ENCODE data around the gene TEX29. TPM values are rescaled to one million over a fixed set of nuclear protein-coding genes. Genes with fewer than 3 reads are reported as not detected.

The TEX29 gene
- total and polyA plus RNA-seq, 3 donors from 2014 or later: 10.4 to 48.9 (median 15.8) TPM

DNA sequence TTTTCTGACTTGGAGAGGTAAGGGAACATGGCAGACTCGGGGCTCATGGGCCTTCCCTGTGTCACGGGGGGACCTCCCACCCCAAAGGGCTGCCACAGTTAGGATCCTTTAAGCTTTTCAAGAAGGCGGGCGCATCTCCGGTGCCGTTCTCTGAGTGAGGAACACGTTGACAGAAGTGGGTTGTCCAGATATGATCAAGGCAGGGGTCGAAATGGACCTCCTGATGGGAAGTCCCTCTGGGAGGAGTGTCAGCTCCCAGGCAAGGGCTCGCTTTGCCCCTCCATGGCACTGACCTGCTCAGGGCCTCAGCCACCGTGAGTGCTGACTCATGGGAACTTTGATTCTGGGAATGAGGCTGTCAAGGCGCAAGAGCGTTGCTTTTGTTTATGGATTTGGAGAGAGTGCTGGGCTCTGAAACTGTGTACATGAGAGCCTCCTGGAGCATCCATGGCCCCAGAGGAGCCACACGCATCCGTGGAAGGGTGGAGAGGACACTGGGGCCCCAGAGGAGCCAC is 6.5 kb upstream of the TEX29 start:
- intact Hi-C loops (cut with DNase I; ENCODE audit: low total_unique reads): no loop called here
- no peak overlapping the region for H3K4me3 ChIP-seq
- H3K36me3 ChIP-seq (ENCODE audit: low read depth, missing control alignments): no peaks in the 10 kb centered on the region
- no peaks in the 10 kb centered on the region for H3K4me1 ChIP-seq
- 83 to 92% methylated on average over 12 to 14 of the region's 14 CpGs for WGBS, 2 donors
- no peak for TF ChIP-seq POLR2A (IDR thresholded peaks at IDR 0.05)
- TF ChIP-seq, protein P1, sequence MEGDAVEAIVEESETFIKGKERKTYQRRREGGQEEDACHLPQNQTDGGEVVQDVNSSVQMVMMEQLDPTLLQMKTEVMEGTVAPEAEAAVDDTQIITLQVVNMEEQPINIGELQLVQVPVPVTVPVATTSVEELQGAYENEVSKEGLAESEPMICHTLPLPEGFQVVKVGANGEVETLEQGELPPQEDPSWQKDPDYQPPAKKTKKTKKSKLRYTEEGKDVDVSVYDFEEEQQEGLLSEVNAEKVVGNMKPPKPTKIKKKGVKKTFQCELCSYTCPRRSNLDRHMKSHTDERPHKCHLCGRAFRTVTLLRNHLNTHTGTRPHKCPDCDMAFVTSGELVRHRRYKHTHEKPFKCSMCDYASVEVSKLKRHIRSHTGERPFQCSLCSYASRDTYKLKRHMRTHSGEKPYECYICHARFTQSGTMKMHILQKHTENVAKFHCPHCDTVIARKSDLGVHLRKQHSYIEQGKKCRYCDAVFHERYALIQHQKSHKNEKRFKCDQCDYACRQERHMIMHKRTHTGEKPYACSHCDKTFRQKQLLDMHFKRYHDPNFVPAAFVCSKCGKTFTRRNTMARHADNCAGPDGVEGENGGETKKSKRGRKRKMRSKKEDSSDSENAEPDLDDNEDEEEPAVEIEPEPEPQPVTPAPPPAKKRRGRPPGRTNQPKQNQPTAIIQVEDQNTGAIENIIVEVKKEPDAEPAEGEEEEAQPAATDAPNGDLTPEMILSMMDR (IDR thresholded peaks at IDR 0.05): no peak
- H3K27ac ChIP-seq: no peak overlapping the region
- no peak for DNase-seq
- H3K9me3 ChIP-seq: no peaks in the 10 kb centered on the region
- H3K27me3 ChIP-seq: no peaks in the 10 kb centered on the region

DNA sequence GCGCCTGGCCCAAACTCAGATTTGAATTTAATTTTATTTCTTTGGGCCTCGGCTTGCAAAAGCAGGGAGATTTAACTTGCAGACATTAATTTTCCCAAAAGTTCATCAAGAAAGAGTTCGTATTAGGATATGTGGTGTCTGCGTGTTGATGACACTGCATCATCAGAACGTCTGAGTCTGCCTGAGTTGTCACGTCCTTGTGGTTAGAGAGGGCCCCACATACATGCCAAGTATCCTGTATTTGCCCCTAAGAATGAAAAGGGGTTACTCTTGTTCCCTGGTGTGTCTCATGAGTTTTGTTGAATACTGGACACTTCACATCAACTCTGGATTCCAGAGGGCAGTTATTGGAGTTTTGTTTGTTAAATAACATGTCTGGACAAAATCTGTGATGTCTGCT is 5.6 kb upstream of the TEX29 start:
- Histone ChIP-seq H3K4me3 (no peak overlapping the region), H3K27ac (no peak overlapping the region)
- intact Hi-C loops (cut with DNase I; ENCODE audit: low total_unique reads): no loop called here

DNA sequence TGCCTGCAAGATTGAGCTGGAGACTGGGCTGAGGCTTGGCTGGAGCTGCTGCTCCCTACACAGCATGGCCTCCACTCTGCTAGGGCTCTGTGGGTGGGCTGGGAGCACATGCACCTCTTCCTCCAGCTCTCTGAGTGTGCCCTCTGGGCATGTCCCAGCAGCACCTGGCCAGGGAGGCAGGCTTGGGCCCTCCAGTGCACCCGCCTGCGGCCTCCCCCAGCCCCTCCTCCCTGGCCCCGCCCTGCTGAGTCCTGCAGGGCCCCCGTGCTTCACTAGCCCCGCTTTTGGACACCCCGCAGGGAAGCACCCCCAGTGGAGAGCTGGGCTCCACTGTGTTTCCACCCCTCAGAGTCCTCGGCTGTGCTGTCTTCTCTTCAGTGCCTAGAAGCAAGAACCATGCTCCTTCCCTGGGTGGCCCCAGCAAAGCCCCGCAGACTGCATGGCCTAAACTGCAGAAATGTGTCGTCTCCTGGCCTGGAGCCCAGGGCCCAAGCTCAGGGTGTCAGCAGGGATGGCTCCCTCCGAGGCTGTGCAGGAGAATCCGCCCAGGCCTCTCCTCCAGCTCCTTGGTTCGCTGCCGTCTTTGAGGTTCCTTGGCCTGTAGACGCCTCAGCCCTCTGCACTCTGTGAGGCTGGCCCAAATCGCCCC is 5.0 kb upstream of the TEX29 start:
- Histone ChIP-seq H3K9me3 (no peaks in the 10 kb centered on the region), H3K27me3 (no peaks in the 10 kb centered on the region), H3K36me3 (ENCODE audit: low read depth, missing control alignments) (no peaks in the 10 kb centered on the region), H3K4me1 (no peaks in the 10 kb centered on the region), H3K27ac (no peak overlapping the region), H3K4me3 (no peak overlapping the region)
- intact Hi-C loops (cut with DNase I; ENCODE audit: low total_unique reads): no loop called here
- TF ChIP-seq, protein P1 (IDR thresholded peaks at IDR 0.05): no peak
- no peak for TF ChIP-seq POLR2A (IDR thresholded peaks at IDR 0.05)
- DNase-seq: no peak
- WGBS, 2 donors: 73 to 92% methylated on average over 5 to 15 of the region's 15 CpGs

More for the DNA sequence above, 5.6 kb upstream of the TEX29 start:
- TF ChIP-seq POLR2A (IDR thresholded peaks at IDR 0.05): no peak
- TF ChIP-seq, protein P1 (IDR thresholded peaks at IDR 0.05): no peak
- no peak for DNase-seq
- H3K4me1 ChIP-seq: no peaks in the 10 kb centered on the region
- H3K27me3 ChIP-seq: no peaks in the 10 kb centered on the region
- no peaks in the 10 kb centered on the region for H3K36me3 ChIP-seq (ENCODE audit: low read depth, missing control alignments)
- 85 to 87% methylated on average over 6 of the region's 6 CpGs for WGBS, 2 donors
- no peaks in the 10 kb centered on the region for H3K9me3 ChIP-seq

DNA sequence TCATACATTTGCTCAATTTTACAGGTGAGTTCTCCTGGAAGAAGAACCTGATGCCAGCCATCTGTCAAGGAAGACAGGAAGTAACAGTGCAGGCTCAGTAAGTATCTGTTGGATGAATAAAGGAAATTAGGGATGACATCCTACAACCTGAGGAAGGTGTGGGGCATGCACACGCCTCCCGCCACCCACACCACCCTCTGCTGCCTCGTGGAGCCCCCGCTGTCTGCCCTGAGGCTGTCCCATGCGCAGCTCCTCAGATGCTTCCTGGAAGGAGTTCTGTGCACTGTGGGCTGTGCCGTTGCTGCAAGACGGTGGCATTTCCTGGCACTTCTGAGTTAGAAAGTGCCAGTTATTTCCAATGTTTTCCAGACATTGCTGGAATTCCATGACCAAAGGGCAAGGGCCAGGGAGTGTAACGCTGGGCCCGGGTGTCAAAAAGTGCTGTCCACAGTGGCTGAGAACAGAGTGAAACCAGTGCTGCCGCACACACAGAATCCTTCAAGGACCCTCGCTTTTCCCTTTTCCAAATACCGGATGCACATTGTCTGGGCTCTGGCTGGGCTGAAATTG is 4.2 kb upstream of the TEX29 start:
- no peaks in the 10 kb centered on the region for H3K27me3 ChIP-seq
- no peak for DNase-seq
- no peaks in the 10 kb centered on the region for H3K4me1 ChIP-seq
- H3K36me3 ChIP-seq (ENCODE audit: low read depth, missing control alignments): no peaks in the 10 kb centered on the region
- H3K9me3 ChIP-seq: no peaks in the 10 kb centered on the region
- no peak for TF ChIP-seq POLR2A (IDR thresholded peaks at IDR 0.05)
- TF ChIP-seq, protein P1 (IDR thresholded peaks at IDR 0.05): no peak
- intact Hi-C loops (cut with DNase I; ENCODE audit: low total_unique reads): no loop called here
- no peak overlapping the region for H3K4me3 ChIP-seq
- 77 to 89% methylated on average over 8 to 12 of the region's 12 CpGs for WGBS, 2 donors
- H3K27ac ChIP-seq: no peak overlapping the region

All from testis (tissue), 3 donors.